NOMO-1 (cell line): ENCODE data around the gene SOX2.

Experiments used
- DNase-seq, 2 experiments: peaks; one replicate each; lab custom pipeline; 2025; ENCODE audit not compliant: unreplicated experiment in 2 of 2; lab: John Stamatoyannopoulos, UW

The SOX2 gene

GRCh38 chr3:181722156-181722555, 10.4 kb downstream of the SOX2 start:
- no peak for DNase-seq

GRCh38 chr3:181722766-181723425, 11.2 kb downstream of the SOX2 start:
- DNase-seq = no peak

GRCh38 chr3:181723625-181724191, 12.0 kb downstream of the SOX2 start:
- DNase-seq = no peak

- no peak for DNase-seq
Measured at GRCh38 chr3:181724192-181724965, 12.7 kb downstream of the SOX2 start.

- no peak for DNase-seq
Measured at GRCh38 chr3:181725131-181725731, 13.5 kb downstream of the SOX2 start.

GRCh38 chr3:181725830-181726229, 14.1 kb downstream of the SOX2 start:
- no peak for DNase-seq

- no peak for DNase-seq
Measured at GRCh38 chr3:181726351-181727330, 14.9 kb downstream of the SOX2 start.

- no peak for DNase-seq
Measured at GRCh38 chr3:181727341-181728032, 15.8 kb downstream of the SOX2 start.

GRCh38 chr3:181728470-181729340, 17.0 kb downstream of the SOX2 start:
- DNase-seq = no peak

GRCh38 chr3:181729341-181729869, 17.7 kb downstream of the SOX2 start:
- DNase-seq = no peak

- DNase-seq = no peak
Measured at GRCh38 chr3:181730316-181730715, 18.6 kb downstream of the SOX2 start.

- DNase-seq = no peak
Measured at GRCh38 chr3:181730934-181731333, 19.2 kb downstream of the SOX2 start.

- DNase-seq = no peak
Measured at GRCh38 chr3:181735911-181736310, 24.2 kb downstream of the SOX2 start.

- no peak for DNase-seq
Measured at GRCh38 chr3:181738551-181738950, 26.8 kb downstream of the SOX2 start.

- DNase-seq = no peak
Measured at GRCh38 chr3:181739628-181740027, 27.9 kb downstream of the SOX2 start.

- no peak for DNase-seq
Measured at GRCh38 chr3:181741417-181741816, 29.7 kb downstream of the SOX2 start.

GRCh38 chr3:181752202-181752671, 40.5 kb downstream of the SOX2 start:
- DNase-seq = no peak

GRCh38 chr3:181753391-181753790, 41.7 kb downstream of the SOX2 start:
- DNase-seq = no peak

- DNase-seq = no peak
Measured at GRCh38 chr3:181755959-181756358, 44.2 kb downstream of the SOX2 start.
